ENCODE results near the gene SLC28A1.

DNA sequence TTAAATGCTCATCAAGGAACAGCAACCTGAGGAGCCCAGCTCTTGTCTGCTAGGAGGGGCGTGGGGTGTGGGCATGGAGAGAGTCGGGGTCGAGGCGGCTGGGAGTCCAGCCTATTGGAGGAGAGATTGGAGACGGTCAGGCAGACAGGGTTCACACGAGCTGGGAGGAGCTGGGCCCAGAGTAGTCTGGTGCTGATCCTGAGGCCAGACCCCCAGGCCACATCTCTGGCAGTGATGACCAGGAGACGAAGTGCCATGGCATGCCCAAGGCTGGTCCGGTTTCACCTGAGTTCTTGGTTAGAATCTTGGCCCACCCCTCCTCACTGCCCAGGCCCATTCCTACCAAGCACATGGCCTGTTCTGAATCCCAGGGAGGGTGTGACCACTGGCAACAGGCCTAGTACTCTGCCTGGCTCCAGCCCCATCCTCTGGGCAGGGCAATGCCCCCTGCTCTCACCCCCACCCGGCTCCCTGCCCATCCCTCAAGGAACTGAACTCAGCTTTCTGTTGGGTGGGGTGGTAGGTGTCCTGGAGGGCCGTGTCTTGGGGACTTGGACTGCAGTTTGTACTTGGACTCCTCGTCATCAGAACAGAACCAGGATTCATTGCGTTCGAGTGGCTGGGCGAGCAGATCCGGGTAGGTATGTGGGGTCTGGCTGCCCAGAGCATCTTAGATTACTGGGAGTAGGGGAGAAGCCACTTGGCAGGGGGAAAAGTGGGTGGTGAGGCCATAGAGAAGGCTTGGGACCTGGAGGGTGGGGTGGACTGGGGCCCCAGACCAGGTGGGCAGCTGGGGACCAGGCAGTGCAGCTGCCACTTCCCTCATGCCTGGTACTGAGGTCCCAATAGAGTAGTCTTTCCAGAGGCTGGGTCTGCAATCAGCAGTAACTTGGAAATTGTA, 20.8 kb downstream of the SLC28A1 start:
- TF ChIP-seq POLR2A (IDR thresholded peaks at IDR 0.05) (no peak), CTCF (IDR thresholded peaks at IDR 0.05) (no peak)

Data from ovary (tissue), 3 donors.